ENCODE data around the gene STOX2. TPM values are rescaled to one million over a fixed set of nuclear protein-coding genes. Genes with fewer than 3 reads are reported as not detected.

Gene STOX2
- total and polyA plus RNA-seq, 4 donors = 1.8 to 27.5 (median 8.6) TPM

DNA sequence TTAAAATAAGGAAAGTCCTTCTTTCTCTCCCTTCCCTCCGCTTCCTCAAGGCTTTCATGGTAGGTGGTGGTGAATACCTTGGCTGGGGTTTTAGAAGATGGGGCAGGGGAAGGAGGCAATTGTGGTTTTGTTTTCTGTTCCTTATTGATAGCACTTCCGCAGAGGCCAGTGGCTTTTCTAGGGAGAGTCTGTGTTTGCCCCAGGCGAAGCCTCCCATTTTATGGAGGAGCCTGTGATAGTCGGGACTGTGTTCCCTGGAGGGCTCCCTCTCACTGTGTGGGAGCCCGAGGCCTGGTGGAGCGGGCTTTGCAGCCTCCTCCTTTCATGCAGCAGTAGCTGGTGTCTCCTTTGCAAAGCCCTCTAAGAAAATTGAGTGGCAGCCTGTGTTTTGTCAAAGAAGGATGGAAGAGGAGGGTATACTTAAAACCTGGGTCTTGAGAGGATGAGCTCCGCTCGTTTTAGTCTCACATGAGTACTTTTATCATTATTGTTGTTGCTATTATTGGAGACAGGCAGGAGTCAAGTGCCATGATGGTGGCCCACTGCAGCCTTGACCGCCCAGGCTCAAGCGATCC lies 29.8 kb upstream of the STOX2 start:
- Histone ChIP-seq H3K27me3 (ENCODE audit: control insufficient read depth in 3 of 3, insufficient read depth in 3 of 3, low read length in 2 of 3) (no peaks in the 10 kb centered on the region), H3K27ac (ENCODE audit: low read depth in 1 of 2, low read length in 1 of 2) (peak overlapping the region in 1 of 2 donors; percentile 74)
- TF ChIP-seq, protein P1, sequence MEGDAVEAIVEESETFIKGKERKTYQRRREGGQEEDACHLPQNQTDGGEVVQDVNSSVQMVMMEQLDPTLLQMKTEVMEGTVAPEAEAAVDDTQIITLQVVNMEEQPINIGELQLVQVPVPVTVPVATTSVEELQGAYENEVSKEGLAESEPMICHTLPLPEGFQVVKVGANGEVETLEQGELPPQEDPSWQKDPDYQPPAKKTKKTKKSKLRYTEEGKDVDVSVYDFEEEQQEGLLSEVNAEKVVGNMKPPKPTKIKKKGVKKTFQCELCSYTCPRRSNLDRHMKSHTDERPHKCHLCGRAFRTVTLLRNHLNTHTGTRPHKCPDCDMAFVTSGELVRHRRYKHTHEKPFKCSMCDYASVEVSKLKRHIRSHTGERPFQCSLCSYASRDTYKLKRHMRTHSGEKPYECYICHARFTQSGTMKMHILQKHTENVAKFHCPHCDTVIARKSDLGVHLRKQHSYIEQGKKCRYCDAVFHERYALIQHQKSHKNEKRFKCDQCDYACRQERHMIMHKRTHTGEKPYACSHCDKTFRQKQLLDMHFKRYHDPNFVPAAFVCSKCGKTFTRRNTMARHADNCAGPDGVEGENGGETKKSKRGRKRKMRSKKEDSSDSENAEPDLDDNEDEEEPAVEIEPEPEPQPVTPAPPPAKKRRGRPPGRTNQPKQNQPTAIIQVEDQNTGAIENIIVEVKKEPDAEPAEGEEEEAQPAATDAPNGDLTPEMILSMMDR (IDR thresholded peaks at IDR 0.05; ENCODE audit: control extremely low read depth, extremely low read depth) = no peak

DNA sequence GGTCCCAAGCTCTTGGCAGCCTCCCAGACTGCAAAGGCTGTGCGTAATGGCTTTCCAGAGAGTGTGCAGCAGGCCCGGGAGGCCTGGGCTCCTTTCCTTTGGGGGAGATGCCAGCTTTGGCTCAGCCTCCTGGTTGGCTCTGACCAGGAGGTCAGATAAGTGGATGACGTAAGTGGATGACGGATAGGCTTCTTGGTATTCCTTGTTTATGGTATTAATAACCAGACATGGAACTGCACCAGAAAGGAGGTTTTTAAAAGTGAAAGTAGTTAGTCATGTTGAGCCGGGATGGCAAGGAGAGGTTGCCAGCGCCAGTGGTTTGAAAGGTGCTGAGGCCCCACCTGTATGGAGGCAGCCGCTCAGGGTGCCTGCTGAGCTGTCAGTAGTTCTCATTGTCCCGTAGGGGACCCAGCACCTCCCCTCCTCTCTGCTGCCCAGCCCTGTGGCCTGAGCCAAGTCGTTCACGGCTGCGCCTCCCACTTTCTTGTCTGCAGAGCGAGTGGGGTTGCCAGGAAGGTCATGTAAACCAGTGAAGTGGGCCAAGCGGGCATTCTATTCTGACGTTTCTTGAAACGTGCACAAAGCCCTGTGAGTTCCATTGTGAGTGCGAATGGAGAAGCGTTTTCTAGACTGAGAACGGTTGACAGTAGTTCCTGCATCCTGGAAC lies 28.7 kb upstream of the STOX2 start:
- H3K36me3 ChIP-seq (ENCODE audit: control insufficient read depth in 4 of 4, insufficient read depth in 4 of 4, low read length in 4 of 4) = no peaks in the 10 kb centered on the region
- H3K4me3 ChIP-seq = peak overlapping the region; percentile 30
- DNase-seq (peak; percentile 90 to 92 (median 91)), ATAC-seq (ENCODE audit: insufficient read depth, low FRiP score) (peak; percentile 78)
- H3K9me3 ChIP-seq (ENCODE audit: control insufficient read depth in 4 of 4, insufficient read depth in 3 of 4, low read length in 3 of 4) = no peaks in the 10 kb centered on the region
- H3K4me1 ChIP-seq (ENCODE audit: control insufficient read depth in 5 of 5, insufficient read depth in 5 of 5, low read length in 5 of 5) = peaks cover 8 to 49% (median 19%) of the 10 kb centered on the region in 5 donors
- H3K9ac ChIP-seq (ENCODE audit: insufficient read depth in 1 of 2, low read length in 2 of 2) = peak overlapping the region in 1 of 2 donors; percentile 79
- 29 to 57% methylated on average over 18 of the region's 18 CpGs for WGBS, 2 donors
- H3K27ac ChIP-seq (ENCODE audit: low read depth in 1 of 2, low read length in 1 of 2) = peak overlapping the region; percentile 75 to 79
- TF ChIP-seq, protein P1 (IDR thresholded peaks at IDR 0.05; ENCODE audit: control extremely low read depth, extremely low read depth) = no peak
- H3K27me3 ChIP-seq (ENCODE audit: control insufficient read depth in 3 of 3, insufficient read depth in 3 of 3, low read length in 2 of 3) = no peaks in the 10 kb centered on the region

More for the DNA sequence above, 29.8 kb upstream of the STOX2 start:
- H3K4me1 ChIP-seq (ENCODE audit: control insufficient read depth in 5 of 5, insufficient read depth in 5 of 5, low read length in 5 of 5) = peaks cover 9 to 53% (median 19%) of the 10 kb centered on the region in 5 donors
- DNase-seq = no peak
- 85 to 87% methylated on average over 10 of the region's 10 CpGs for WGBS, 2 donors
- ATAC-seq (ENCODE audit: insufficient read depth, low FRiP score) = no peak
- H3K4me3 ChIP-seq = no peak overlapping the region
- H3K9ac ChIP-seq (ENCODE audit: insufficient read depth in 1 of 2, low read length in 2 of 2) = no peak overlapping the region
- no peaks in the 10 kb centered on the region for H3K36me3 ChIP-seq (ENCODE audit: control insufficient read depth in 4 of 4, insufficient read depth in 4 of 4, low read length in 4 of 4)
- H3K9me3 ChIP-seq (ENCODE audit: control insufficient read depth in 4 of 4, insufficient read depth in 3 of 4, low read length in 3 of 4) = no peaks in the 10 kb centered on the region

DNA sequence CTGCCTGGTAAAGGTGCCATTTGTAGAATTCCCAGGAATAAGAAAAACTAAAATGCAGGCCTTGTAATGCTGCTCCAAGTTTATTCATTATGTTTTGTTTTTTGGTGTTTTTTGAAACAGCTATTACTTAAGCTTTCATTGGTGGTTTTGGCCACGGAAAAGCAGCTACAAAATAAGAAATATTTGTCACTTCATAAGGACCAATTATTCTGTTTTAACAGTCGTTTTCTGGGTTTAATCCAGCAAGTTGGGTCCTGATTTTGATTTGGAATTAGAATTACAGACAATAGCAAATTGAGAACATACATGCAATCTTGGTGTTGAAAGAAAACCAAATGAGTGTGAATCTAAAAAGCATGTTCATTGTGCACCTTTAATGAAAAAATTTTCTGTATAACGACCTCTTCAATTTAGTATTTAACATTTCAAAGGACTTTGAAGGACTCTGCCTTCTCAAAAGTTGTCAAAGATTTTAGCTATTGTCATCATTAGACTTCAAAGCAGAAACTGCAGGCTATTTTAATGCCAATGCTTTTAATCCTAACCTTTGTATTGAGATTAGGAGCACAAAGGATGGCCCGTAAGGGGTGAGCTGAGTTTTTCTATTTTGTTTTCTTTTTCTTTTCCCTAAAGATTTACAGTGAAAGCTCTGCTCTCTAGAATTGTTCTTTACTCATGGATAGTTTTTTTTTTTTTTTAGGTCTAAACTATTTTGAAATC lies 26.7 kb upstream of the STOX2 start:
- Histone ChIP-seq H3K4me1 (ENCODE audit: control insufficient read depth in 5 of 5, insufficient read depth in 5 of 5, low read length in 5 of 5) (peaks cover 8 to 43% (median 19%) of the 10 kb centered on the region in 5 donors), H3K9ac (ENCODE audit: insufficient read depth in 1 of 2, low read length in 2 of 2) (no peak overlapping the region), H3K9me3 (ENCODE audit: control insufficient read depth in 4 of 4, insufficient read depth in 3 of 4, low read length in 3 of 4) (no peaks in the 10 kb centered on the region), H3K27me3 (ENCODE audit: control insufficient read depth in 3 of 3, insufficient read depth in 3 of 3, low read length in 2 of 3) (no peaks in the 10 kb centered on the region), H3K36me3 (ENCODE audit: control insufficient read depth in 4 of 4, insufficient read depth in 4 of 4, low read length in 4 of 4) (no peaks in the 10 kb centered on the region), H3K4me3 (no peak overlapping the region), H3K27ac (ENCODE audit: low read depth in 1 of 2, low read length in 1 of 2) (no peak overlapping the region)
- TF ChIP-seq, protein P1 (IDR thresholded peaks at IDR 0.05; ENCODE audit: control extremely low read depth, extremely low read depth) = no peak
- DNase-seq (peak in 2 of 3 donors; percentile 57 to 60), ATAC-seq (ENCODE audit: insufficient read depth, low FRiP score) (no peak)
- WGBS, 2 donors = 76 to 89% methylated on average over 4 of the region's 4 CpGs

Measured in lung (tissue), 12 donors.